HUES64 (cell line): Measurements from ENCODE around the gene KRTAP24-1.

Experiments used
- H3K27ac ChIP-seq: 2 replicates; pipeline ENCODE4 v1.7.0; 2013; ENCODE audit warnings: low read depth, low read length, inconsistent platforms
- H3K27me3 ChIP-seq: 2 replicates; pipeline ENCODE4 v1.6.1; 2013; ENCODE audit warnings: mild to moderate bottlenecking, low read length; ENCODE audit not compliant: insufficient read depth
- H3K36me3 ChIP-seq: 2 replicates; pipeline ENCODE4 v1.6.1; 2013; ENCODE audit warnings: mild to moderate bottlenecking, low read length; ENCODE audit not compliant: insufficient read depth
- H3K4me1 ChIP-seq: 2 replicates; pipeline ENCODE4 v1.6.1; 2013; ENCODE audit warnings: mild to moderate bottlenecking, low read length, moderate library complexity; ENCODE audit not compliant: insufficient read depth
- H3K4me3 ChIP-seq: 2 replicates; pipeline ENCODE4 v1.5.1; 2013; ENCODE audit warnings: mild to moderate bottlenecking, low read length, moderate library complexity
- H3K9ac ChIP-seq: 2 replicates; pipeline ENCODE4 v1.6.1; 2013; ENCODE audit warnings: mild to moderate bottlenecking, low read depth, low read length
- H3K9me3 ChIP-seq: 2 replicates; pipeline ENCODE4 v1.6.1; 2013; ENCODE audit warnings: low read depth, low read length; ENCODE audit not compliant: insufficient read depth
- whole genome bisulfite sequencing: fragments of 150-250, 120-280 bp; methylation state at CpG from one replicate; pipeline ENCODE4 v1.1.7; 2013; ENCODE audit warnings: missing lambda C conversion rate; 5-methylcytosine and 5-hydroxymethylcytosine counted together

The KRTAP24-1 gene

GRCh38 chr21:30268608-30269197, 14.0 kb downstream of the KRTAP24-1 start:
- Histone ChIP-seq H3K9ac (no peak overlapping the region), H3K27me3 (no peaks in the 10 kb centered on the region), H3K4me1 (no peaks in the 10 kb centered on the region), H3K4me3 (no peak overlapping the region), H3K9me3 (peaks cover 4% of the 10 kb centered on the region; the same call in 1 of the 2 replicates), H3K27ac (no peak overlapping the region), H3K36me3 (no peaks in the 10 kb centered on the region)
- 66% methylated on average over 4 of the region's 5 CpGs for WGBS

- H3K36me3 ChIP-seq, result no peaks in the 10 kb centered on the region
- no peaks in the 10 kb centered on the region for H3K4me1 ChIP-seq
- 61% methylated on average over 4 of the region's 4 CpGs for WGBS
- no peak overlapping the region for H3K27ac ChIP-seq
- H3K27me3 ChIP-seq, result no peaks in the 10 kb centered on the region
- no peak overlapping the region for H3K9ac ChIP-seq
- H3K4me3 ChIP-seq, result no peak overlapping the region
- H3K9me3 ChIP-seq, result no peaks in the 10 kb centered on the region
Measured at GRCh38 chr21:30257773-30258172, 25.0 kb downstream of the KRTAP24-1 start.

- no peaks in the 10 kb centered on the region for H3K4me1 ChIP-seq
- H3K4me3 ChIP-seq, result no peak overlapping the region
- H3K9ac ChIP-seq, result no peak overlapping the region
- no peaks in the 10 kb centered on the region for H3K9me3 ChIP-seq
- WGBS, result 82% methylated on average over 4 of the region's 4 CpGs
- no peaks in the 10 kb centered on the region for H3K36me3 ChIP-seq
- no peaks in the 10 kb centered on the region for H3K27me3 ChIP-seq
- H3K27ac ChIP-seq, result no peak overlapping the region
Measured at GRCh38 chr21:30256100-30256499, 26.6 kb downstream of the KRTAP24-1 start.

GRCh38 chr21:30255679-30256078, 27.1 kb downstream of the KRTAP24-1 start:
- no peak overlapping the region for H3K4me3 ChIP-seq
- no peaks in the 10 kb centered on the region for H3K36me3 ChIP-seq
- H3K9ac ChIP-seq, result no peak overlapping the region
- H3K4me1 ChIP-seq, result no peaks in the 10 kb centered on the region
- H3K9me3 ChIP-seq, result no peaks in the 10 kb centered on the region
- H3K27ac ChIP-seq, result no peak overlapping the region
- WGBS, result 94% methylated on average over 1 of the region's 1 CpG
- H3K27me3 ChIP-seq, result no peaks in the 10 kb centered on the region

- Histone ChIP-seq H3K9me3 (no peaks in the 10 kb centered on the region), H3K36me3 (no peaks in the 10 kb centered on the region), H3K4me1 (no peaks in the 10 kb centered on the region), H3K9ac (no peak overlapping the region), H3K27me3 (no peaks in the 10 kb centered on the region), H3K4me3 (no peak overlapping the region), H3K27ac (no peak overlapping the region)
- whole genome bisulfite sequencing, result no CpG with 5 or more reads among the region's 1 CpG
Measured at GRCh38 chr21:30251781-30252180, 31.0 kb downstream of the KRTAP24-1 start.

GRCh38 chr21:30249936-30250335, 32.8 kb downstream of the KRTAP24-1 start:
- H3K36me3 ChIP-seq, result no peaks in the 10 kb centered on the region
- no peak overlapping the region for H3K9ac ChIP-seq
- H3K4me1 ChIP-seq, result no peaks in the 10 kb centered on the region
- 98% methylated on average over 2 of the region's 3 CpGs for WGBS
- no peaks in the 10 kb centered on the region for H3K9me3 ChIP-seq
- no peaks in the 10 kb centered on the region for H3K27me3 ChIP-seq
- H3K27ac ChIP-seq, result no peak overlapping the region
- no peak overlapping the region for H3K4me3 ChIP-seq

- H3K36me3 ChIP-seq, result no peaks in the 10 kb centered on the region
- H3K27ac ChIP-seq, result no peak overlapping the region
- no peaks in the 10 kb centered on the region for H3K27me3 ChIP-seq
- WGBS, result 95% methylated on average over 9 of the region's 9 CpGs
- no peaks in the 10 kb centered on the region for H3K4me1 ChIP-seq
- no peak overlapping the region for H3K4me3 ChIP-seq
- H3K9ac ChIP-seq, result no peak overlapping the region
- no peaks in the 10 kb centered on the region for H3K9me3 ChIP-seq
Measured at GRCh38 chr21:30248844-30249243, 33.9 kb downstream of the KRTAP24-1 start.

GRCh38 chr21:30245061-30245460, 37.7 kb downstream of the KRTAP24-1 start:
- Histone ChIP-seq H3K4me1 (no peaks in the 10 kb centered on the region), H3K9ac (no peak overlapping the region), H3K27me3 (no peaks in the 10 kb centered on the region), H3K4me3 (no peak overlapping the region), H3K9me3 (no peaks in the 10 kb centered on the region), H3K36me3 (no peaks in the 10 kb centered on the region), H3K27ac (no peak overlapping the region)

- Histone ChIP-seq H3K27me3 (no peaks in the 10 kb centered on the region), H3K27ac (no peak overlapping the region), H3K9ac (no peak overlapping the region), H3K4me3 (no peak overlapping the region), H3K4me1 (no peaks in the 10 kb centered on the region), H3K9me3 (no peaks in the 10 kb centered on the region), H3K36me3 (no peaks in the 10 kb centered on the region)
Measured at GRCh38 chr21:30243691-30244090, 39.1 kb downstream of the KRTAP24-1 start.

GRCh38 chr21:30240661-30241060, 42.1 kb downstream of the KRTAP24-1 start:
- Histone ChIP-seq H3K27me3 (no peaks in the 10 kb centered on the region), H3K4me3 (no peak overlapping the region), H3K9ac (no peak overlapping the region), H3K36me3 (no peaks in the 10 kb centered on the region), H3K4me1 (no peaks in the 10 kb centered on the region), H3K9me3 (no peaks in the 10 kb centered on the region), H3K27ac (no peak overlapping the region)
- WGBS, result 91% methylated on average over 2 of the region's 3 CpGs

GRCh38 chr21:30238168-30238567, 44.6 kb downstream of the KRTAP24-1 start:
- Histone ChIP-seq H3K27me3 (no peaks in the 10 kb centered on the region), H3K27ac (no peak overlapping the region), H3K4me3 (no peak overlapping the region), H3K4me1 (no peaks in the 10 kb centered on the region), H3K9me3 (no peaks in the 10 kb centered on the region), H3K9ac (no peak overlapping the region), H3K36me3 (no peaks in the 10 kb centered on the region)
- no CpG with 5 or more reads among the region's 1 CpG for WGBS

GRCh38 chr21:30234643-30235042, 48.1 kb downstream of the KRTAP24-1 start:
- no peaks in the 10 kb centered on the region for H3K27me3 ChIP-seq
- H3K27ac ChIP-seq, result no peak overlapping the region
- 100% methylated on average over 1 of the region's 2 CpGs for WGBS
- no peaks in the 10 kb centered on the region for H3K9me3 ChIP-seq
- H3K4me1 ChIP-seq, result no peaks in the 10 kb centered on the region
- no peak overlapping the region for H3K9ac ChIP-seq
- no peaks in the 10 kb centered on the region for H3K36me3 ChIP-seq
- no peak overlapping the region for H3K4me3 ChIP-seq
